GM19193 (cell line): ENCODE results near the gene GRID1.

Experiments
- POLR2A ChIP-seq: IDR thresholded peaks from 4 replicates; pipeline ENCODE4 v1.6.1; 2011; ENCODE audit not compliant: insufficient read depth, insufficient read length; ENCODE audit errors: extremely low read depth

The GRID1 gene

DNA sequence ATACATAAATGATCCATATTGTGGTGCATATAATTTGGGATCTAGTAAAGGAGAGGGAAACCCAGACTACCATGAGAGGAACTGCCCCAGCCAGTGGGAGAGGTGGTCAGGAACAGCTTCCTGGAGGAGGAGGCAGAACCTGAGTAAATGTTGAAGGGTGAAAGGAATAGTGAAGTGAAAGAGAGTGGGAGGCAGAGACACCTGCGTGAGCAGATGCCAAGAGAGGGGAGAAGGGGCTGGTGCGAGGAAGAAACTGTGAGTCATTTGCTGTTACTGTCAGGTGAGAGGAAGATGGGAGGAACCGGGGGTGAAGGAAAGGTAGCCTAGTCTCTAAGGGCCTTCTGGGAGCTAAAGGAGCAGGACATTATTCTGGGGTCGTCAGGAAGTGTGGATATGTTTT is 294.8 kb downstream of the GRID1 start:
- no peak for TF ChIP-seq POLR2A

DNA sequence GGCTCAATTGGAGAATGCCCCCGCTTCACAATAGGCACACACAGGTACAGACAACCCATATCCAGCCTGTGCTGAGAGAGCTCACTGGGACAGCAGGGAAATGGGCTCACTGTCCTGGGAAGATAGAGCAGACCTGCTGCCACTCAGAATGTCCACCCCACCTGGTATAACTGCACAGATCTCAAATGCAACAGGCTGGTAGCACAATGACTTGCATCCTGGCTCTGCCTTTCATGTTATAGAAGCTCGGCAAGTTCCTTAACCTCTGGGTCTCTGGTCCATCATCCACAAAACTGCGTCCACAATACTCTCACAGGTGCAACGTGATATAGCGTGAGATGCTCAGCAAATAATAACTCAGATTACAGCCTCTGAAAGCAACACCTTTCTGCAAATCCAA is 295.4 kb downstream of the GRID1 start:
- no peak for TF ChIP-seq POLR2A

DNA sequence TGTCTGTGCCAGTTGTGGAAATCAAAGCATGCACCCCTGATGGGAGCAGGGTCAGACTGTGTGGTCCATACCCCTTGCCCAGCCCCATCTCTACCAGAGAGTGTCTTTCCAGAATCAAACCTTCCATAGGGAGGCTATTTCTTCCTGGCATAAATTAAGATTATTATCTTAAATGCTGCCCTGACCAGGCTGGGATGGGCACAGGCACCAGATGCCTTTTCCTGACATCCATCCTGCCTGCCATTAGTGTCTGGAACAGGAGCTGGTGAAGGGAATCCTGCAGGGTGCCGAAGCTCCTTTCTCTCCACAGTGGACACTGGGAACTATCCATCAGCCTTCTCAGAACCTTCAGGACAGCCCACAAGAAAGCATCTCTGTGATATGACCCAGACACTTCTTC is 296.3 kb downstream of the GRID1 start:
- no peak for TF ChIP-seq POLR2A

DNA sequence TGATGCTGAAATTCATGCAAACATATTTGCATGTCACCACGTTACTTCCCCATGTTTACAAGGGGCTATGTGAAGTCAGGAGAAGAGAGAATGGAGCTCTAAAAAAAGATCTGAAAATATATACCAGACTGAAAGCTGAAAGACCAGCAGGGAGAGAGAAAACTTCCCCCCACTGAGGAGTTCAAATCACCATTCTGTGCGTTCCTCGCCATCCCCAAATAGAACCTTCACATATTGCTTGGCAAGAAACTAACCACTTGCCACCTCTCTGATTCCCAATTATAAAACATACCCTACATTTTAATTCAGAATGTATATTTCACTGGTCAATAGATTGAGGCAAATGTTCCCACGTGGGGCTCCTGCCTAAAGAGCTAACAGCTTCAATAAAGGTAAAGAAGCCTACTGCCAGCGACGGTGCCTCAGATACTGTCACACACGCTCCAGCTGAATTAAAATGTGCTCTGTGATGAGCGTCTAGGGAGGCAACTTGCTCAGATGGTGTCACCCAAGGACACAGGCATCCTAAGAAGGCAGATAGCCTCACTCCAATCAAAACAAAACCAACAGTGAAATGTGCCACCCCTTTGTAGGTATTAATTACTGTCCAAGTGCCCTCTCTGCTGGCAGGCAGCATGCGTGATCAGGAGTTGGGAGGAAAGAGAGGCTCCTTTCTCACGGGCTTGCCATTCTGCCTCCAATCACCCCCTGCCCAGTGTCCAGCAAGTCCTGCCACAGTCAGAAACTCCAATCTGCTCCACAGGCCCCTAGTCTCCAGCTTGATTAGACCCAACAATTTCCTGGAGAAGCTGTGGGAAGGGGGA is 298.2 kb downstream of the GRID1 start:
- TF ChIP-seq POLR2A, result no peak

DNA sequence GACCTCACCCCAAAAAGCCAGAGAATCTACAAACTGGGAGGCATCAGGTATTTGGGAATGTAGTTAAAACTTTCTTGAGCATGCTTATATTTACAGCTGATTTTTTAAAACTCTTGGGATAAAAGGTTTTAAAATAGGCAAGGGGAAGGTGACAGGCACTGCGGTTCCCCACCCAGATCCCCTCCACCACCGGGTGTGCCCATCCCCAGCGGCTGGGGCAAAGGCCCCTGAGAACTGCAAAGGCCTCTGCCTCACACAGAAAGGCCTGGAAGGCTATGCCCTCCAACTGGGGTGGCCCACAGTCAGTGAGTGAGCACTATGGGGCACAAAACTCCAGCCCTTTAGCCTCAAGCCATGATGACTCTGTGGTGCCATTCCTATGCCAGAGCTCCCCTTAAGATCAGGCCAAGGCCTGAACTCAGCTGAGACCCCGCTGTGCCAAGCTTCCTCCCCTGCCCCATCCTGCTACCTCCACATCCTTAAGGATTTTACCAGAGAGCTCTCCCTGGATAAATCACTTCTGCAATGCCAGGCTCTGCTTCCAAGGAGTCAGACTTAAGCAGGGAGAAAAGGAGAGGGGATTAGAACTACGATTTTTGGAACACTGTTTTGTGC is 299.1 kb downstream of the GRID1 start:
- no peak for TF ChIP-seq POLR2A

GRCh38 chr10:86066696-86067095 is 299.9 kb downstream of the GRID1 start:
- no peak for TF ChIP-seq POLR2A

- no peak for TF ChIP-seq POLR2A
Observed at GRCh38 chr10:86065711-86066251, 300.8 kb downstream of the GRID1 start.

GRCh38 chr10:86064931-86065662 is 301.5 kb downstream of the GRID1 start:
- no peak for TF ChIP-seq POLR2A

DNA sequence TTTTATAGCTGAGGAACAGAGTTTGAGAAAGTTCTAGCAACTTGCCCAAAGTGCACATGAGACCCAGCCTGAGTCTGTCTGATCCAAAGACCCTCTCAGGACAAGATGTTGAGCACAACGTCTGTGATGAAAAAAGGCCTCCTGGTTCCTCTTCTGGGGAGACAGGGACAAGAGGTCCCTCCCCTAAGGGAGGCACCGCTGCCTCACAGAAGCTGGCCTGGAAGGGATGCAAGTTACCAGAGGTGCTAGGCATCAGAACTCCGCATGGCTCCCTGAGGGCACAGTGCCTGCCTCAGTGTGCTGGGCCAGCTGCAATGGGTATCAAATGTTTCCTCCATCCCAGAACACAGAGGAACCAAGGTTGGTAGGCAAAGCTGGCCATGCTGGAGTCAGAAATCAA is 302.4 kb downstream of the GRID1 start:
- no peak for TF ChIP-seq POLR2A

- no peak for TF ChIP-seq POLR2A
Observed at GRCh38 chr10:86063341-86063740, 303.3 kb downstream of the GRID1 start.

DNA sequence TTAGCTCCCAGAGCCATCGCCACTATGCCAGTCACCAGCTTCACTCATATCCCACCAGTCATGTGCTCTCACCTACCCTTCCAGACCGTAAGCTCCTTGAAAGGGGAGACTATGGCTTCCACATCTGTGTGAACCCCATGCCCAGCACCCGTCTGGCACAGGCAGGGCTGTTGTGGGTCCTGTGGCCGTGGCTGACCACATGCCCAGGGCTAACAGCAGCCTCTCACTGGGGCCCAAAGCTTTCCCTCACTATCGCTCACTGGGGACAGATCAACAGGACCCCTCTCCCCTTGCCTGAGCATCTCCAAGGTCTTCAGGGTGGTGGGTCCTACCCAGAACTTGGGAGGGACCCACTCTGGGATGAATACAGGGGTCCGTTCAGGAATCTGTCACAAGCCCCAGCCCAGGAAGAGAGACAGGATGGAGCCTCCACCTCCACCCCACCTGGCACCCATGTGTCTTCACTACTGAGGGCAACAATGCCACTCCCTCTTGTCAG is 303.9 kb downstream of the GRID1 start:
- TF ChIP-seq POLR2A, result no peak

DNA sequence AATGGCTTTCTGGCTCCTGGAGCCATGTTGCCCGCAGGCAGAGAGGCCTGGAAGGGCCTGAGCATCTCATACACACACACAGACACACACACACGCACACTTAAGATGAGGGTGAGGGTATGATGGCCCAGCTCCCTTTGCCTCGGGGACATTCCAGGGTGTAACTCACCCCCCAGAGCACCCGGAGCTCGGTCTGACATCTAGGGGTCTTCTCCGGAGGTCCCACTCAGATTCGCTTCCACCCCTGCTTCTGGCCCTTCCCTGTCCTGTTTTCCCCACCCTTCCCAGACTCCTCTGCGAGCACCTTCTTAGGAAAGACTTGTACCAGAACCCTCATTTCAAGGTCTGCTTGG is 304.4 kb downstream of the GRID1 start:
- no peak for TF ChIP-seq POLR2A

DNA sequence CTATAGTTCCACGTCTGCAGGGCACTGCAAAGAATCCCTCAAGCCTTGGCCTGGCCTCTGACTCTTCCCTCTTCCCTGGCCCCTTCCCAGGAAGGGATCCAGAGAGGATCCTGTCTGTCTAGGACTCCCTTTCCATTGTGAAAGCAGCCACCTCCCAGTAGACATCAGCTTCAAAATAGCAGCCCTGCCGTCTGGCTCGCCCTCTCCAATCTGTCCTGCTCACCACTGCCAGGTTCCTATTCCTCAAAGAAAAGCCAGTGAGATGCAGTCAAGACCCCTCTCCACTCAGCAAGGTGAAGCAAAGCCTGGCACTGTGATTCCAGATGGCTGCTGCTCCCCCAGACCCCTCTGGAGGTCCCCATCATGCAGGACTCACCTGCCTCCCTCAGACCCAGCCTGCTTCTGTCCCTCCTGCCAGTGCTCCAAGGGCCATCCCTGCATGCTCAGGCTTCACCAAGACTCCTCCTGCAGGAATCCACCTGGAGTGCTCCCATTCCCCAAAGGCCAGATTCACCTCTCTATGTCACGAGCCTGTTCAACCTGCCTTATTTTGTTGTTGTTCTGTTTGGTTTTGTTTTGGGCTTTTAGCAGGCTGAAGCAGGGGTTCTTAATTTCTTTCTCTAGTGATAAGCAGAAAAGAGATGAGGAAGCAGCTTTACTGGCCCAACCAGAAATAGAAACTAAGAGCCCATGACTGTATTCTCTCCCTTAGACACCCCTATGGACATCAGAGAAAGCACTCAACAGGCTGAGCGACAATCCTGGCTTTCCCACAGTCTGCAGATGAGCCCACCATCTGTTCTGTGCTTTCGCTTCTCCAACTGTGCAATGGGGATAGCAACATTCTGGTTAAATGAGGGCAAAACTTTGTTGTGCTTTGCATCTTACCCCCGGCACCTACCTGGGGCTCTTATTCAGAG is 305.1 kb downstream of the GRID1 start:
- TF ChIP-seq POLR2A, result no peak
